ENCODE results near the gene ZNF624. TPM values are rescaled to one million over a fixed set of nuclear protein-coding genes. Genes with fewer than 3 reads are reported as not detected.
A peak's percentile ranks its signal among the peaks of the same experiment; 100 is the strongest.
"Not testable (repeated sequence)": the region's sequence is repeated elsewhere in the genome, so short reads cannot be mapped to it uniquely, and the experiment has no call there.

ZNF624 gene
- total RNA-seq = 1 to 10 TPM in 3 of 4 donors, under 1 TPM in 1; 0.94 to 7.4 (median 2.4) TPM

DNA sequence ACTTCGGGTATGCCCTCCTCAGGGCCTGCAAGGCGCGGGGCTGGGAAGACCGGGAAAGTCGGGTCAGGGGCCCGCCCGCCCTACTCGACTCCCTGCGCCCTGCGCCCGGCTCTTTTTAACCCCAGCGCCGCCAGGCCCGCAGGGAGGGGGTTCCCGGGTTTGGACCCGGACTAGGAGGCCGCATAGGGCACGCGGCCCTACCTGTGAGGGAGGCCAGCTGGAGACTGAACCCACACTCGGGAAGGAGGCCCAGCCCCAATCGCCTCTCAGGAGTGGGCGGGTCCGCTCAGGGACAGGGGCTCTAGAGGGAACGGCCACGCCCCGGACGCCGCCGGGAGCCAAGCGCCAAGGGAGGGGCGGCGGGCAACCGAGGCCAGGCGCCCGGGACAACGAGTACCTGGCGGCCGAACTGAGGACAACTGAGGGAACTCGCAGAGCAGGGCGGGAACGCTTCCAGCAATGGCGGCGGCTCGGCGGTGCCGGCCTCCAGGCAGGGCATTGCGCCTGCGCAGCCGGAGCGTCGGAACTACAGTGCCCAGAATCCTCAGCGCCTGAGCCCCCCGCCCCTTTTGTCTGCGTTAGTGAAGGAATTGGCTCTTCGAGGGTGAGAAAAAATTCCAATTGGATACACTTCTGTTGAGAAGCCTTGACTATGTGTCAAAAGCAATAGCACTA is at the start of gene ZNF624:
Gene ZNF624 (minus strand): TSS at position 484 of the 675 bp plus-strand sequence.
- H3K27me3 ChIP-seq = no peaks in the 10 kb centered on the region
- H3K27ac ChIP-seq = peak within 1 kb of the TSS; percentile 80 to 91 (median 86)
- H3K9me3 ChIP-seq = no peaks in the 10 kb centered on the region
- DNase-seq = peak; percentile 80 to 97 (median 96)
- TF ChIP-seq POLR2A (IDR thresholded peaks at IDR 0.05) = peak; percentile 78 to 90
- TF ChIP-seq CTCF (IDR thresholded peaks at IDR 0.05) = no peak
- H3K36me3 ChIP-seq = no peaks in the 10 kb centered on the region
- peak within 1 kb of the TSS; percentile 61 to 86 (median 76) for H3K4me3 ChIP-seq
- peaks cover 0 to 5% (median 0%) of the 10 kb centered on the region in 4 donors for H3K4me1 ChIP-seq

DNA sequence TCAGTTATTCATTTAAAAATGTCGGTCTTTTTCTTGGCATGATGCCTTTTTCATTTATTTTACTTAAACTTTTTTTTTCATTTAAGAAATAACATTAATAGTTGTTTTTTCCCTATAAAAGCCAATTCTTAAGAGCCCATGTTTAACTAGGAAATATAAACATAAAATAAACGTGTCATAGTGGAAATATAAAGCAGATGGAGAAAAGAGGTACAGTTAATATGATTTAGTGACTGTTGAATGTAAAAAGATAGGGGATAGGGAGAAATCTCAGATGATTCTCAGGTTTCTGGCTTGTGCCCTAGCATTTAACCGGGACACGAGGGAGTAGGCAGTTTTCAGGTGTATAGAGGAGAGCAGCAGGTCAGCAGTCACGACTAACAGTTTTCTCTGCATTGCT is 44.0 kb upstream of the ZNF624 start:
- not testable (repeated sequence) for H3K27me3 ChIP-seq, H3K9me3 ChIP-seq, H3K4me3 ChIP-seq, H3K27ac ChIP-seq, H3K36me3 ChIP-seq, DNase-seq, H3K4me1 ChIP-seq

GRCh38 chr17:16690447-16690846 is 36.8 kb upstream of the ZNF624 start:
- DNase-seq, H3K36me3 ChIP-seq, H3K9me3 ChIP-seq, H3K4me1 ChIP-seq, H3K27me3 ChIP-seq, H3K27ac ChIP-seq: not testable (repeated sequence)
- H3K4me3 ChIP-seq = peak overlapping the region in 1 of 4 donors; percentile 30

DNA sequence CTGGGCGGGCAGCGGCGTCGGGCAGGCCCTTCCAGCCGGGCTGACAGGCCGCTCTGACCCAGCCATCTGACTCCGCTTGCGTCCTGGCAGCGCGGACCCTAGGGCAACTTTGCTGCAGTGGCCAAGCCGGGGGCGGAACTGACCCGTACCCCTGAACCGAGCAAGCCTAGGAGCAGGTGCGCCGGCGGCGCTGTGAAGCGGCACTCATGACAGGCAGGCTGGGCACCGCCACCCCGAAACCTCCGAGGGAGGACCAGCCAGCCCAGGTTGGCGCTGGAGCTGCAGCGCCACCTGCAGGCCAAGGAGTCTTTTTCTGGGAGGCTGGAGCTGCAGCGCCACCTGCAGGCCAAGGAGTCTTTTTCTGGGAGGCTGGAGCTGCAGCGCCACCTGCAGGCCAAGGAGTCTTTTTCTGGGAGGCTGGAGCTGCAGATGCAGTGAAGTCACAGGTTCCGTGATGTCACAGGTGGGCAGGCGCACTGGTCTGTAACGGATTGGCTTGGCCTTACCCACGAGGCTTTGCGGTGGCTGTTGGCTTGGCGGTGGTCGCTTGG is 36.2 kb upstream of the ZNF624 start, which contains the start of gene CCDC144A:
Gene CCDC144A (plus strand): TSS at position 511 of the 551 bp plus-strand sequence. CDS start 160 bp downstream, outside the sequence.
- not testable (repeated sequence) for H3K27me3 ChIP-seq, H3K36me3 ChIP-seq, H3K4me1 ChIP-seq, H3K9me3 ChIP-seq, H3K27ac ChIP-seq
- DNase-seq = peak in 1 of 3 donors; percentile 54
- peak within 1 kb of the TSS in 1 of 4 donors; percentile 30 for H3K4me3 ChIP-seq
- peak in 5 of 6 experiments; percentile 5 to 73 (median 50) for TF ChIP-seq CTCF (IDR thresholded peaks at IDR 0.05)

GRCh38 chr17:16687151-16687550 is 33.5 kb upstream of the ZNF624 start:
- not testable (repeated sequence) for H3K27me3 ChIP-seq, H3K4me3 ChIP-seq, H3K4me1 ChIP-seq, H3K36me3 ChIP-seq, DNase-seq, H3K9me3 ChIP-seq, H3K27ac ChIP-seq

DNA sequence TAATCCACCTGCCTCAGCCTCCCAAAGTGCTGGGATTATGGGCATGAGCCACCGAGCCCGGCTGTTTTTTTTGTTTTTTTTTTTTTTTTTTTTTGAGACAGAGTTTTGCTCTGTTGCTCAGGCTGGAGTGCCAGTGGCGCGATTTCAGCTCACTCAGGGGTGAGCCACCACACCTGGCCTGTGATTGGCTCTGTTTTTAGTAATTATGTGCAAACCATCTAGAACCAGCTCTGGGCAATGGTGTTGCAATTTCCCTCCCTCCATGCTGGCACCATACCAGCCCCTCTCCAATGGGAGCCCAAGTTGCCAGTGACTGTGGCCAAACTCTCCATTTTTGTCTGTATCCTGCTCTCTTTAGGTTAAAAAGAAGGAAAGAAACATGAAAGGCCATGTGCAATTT is 32.4 kb upstream of the ZNF624 start:
- DNase-seq, H3K9me3 ChIP-seq, H3K27me3 ChIP-seq, H3K36me3 ChIP-seq, H3K27ac ChIP-seq, H3K4me3 ChIP-seq, H3K4me1 ChIP-seq: not testable (repeated sequence)

- H3K4me3 ChIP-seq, H3K9me3 ChIP-seq, H3K36me3 ChIP-seq, H3K27ac ChIP-seq, H3K4me1 ChIP-seq, DNase-seq, H3K27me3 ChIP-seq: not testable (repeated sequence)
Measured at GRCh38 chr17:16683290-16684138, 29.9 kb upstream of the ZNF624 start.

- Histone ChIP-seq H3K4me1 (no peaks in the 10 kb centered on the region), H3K9me3 (no peaks in the 10 kb centered on the region), H3K27ac (no peak overlapping the region), H3K36me3 (no peaks in the 10 kb centered on the region), H3K4me3 (no peak overlapping the region), H3K27me3 (no peaks in the 10 kb centered on the region)
- DNase-seq = no peak
- TF ChIP-seq CTCF (IDR thresholded peaks at IDR 0.05) (no peak), POLR2A (IDR thresholded peaks at IDR 0.05) (no peak)
Measured at GRCh38 chr17:16676676-16677268, 23.1 kb upstream of the ZNF624 start.

- not testable (repeated sequence) for DNase-seq, H3K4me1 ChIP-seq, H3K36me3 ChIP-seq, H3K27me3 ChIP-seq, H3K9me3 ChIP-seq, H3K27ac ChIP-seq
- peak overlapping the region in 3 of 4 donors; percentile 14 to 44 (median 24) for H3K4me3 ChIP-seq
Measured at GRCh38 chr17:16666907-16667636, 13.4 kb upstream of the ZNF624 start.

DNA sequence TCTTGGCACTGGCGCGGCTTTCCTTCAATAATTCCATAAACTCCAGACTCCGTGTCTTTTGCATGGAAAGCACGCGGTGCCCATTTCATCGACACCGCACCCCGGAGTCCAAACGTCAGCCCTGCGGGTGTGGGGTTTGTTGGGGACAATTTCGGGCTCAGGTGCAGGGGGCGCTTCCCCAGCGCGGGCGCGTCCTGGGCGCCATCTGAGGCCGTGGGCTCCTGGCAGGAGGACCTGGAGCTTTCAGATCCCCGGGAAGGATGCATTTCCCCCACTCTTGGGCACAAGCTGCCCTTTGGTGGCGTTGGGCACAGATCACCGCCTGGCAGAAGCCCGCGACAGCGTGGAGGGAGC is 12.9 kb upstream of the ZNF624 start:
- peak overlapping the region in 2 of 4 donors; percentile 14 to 44 for H3K4me3 ChIP-seq
- not testable (repeated sequence) for H3K27me3 ChIP-seq, H3K4me1 ChIP-seq, H3K36me3 ChIP-seq, H3K9me3 ChIP-seq, DNase-seq, H3K27ac ChIP-seq
